HG03108 (cell line): ENCODE data around the gene PNMA1.

ENCODE experiments used
- ATAC-seq: cut with Tn5 transposase; IDR thresholded peaks from one replicate; pipeline ENCODE4 v1.9.1; 2021; ENCODE audit warnings: moderate library complexity; ENCODE audit not compliant: unreplicated experiment

The PNMA1 gene

DNA sequence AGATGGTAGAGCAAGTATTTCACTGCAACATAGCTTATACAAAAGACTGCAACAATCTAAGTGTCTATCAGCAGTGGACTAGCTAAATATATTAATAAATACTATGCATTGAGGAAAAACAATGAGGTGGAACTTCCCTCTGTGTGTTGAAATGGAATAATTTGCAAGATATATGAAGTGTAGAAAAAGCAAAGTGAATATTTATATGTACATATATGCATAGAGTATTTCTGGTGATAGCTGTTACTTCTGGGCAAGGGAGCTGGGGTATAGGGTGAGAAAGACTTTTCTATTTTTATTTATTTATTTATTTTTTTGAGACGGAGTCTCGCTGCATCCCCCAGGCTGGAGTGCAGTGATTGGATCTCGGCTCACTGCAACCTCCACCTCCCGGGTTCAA is 35.5 kb downstream of the PNMA1 start:
- no peak for ATAC-seq

DNA sequence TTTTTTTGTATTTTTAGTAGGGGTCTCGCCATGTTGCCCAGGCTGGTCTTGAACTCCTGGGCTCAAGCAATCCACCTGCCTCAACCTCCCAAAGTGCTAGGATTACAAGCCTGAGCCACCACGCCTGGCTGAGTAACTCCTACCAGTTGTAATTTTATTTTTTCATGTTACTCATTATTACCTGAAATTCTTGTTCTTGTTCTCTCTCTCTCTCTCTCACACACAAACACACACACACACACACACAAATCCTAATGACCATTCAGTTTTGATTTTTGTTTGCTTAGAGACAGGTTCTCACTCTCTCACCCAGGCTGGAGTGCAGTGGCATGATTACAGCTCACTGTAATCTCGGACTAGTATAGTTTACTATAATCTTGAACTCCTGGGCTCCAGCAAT is 39.2 kb downstream of the PNMA1 start:
- no peak for ATAC-seq

DNA sequence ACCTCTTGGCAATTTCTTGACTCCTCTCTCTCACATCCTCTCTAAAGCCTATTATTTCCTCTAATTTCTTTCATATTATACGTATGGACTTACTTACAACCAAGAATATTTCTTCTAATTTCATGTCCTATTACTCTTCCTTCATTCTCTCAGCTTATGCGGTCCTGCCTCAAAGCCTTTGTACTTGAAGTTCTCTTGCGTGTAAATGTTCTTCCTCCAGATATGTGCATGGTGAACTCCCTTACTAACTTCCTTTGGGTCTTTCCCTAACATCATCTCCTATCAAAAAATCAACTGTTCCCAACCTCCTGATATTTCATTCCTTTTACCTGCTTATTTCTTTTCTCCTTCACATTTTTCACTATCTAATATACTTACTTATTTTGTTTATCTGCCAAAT is 46.3 kb downstream of the PNMA1 start:
- ATAC-seq = no peak

DNA sequence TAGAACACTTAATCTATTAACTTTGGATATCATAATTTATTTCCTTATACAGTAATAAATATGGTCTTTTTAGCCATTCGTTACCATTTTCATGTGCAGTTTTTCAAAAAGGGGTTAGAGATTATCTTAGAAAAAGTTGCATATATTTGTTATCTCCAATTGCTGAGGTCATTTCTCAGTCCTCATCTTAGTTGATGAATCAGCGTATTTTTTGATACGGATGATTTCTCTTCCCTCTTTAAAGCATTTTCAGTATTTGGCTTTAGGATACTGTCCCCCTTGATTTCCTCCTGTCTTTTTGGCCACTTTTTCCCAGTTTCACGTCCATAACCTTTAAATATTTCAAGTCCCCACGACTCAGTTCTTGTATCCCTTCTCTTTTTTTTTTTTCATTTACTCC is 47.6 kb downstream of the PNMA1 start:
- ATAC-seq = no peak

DNA sequence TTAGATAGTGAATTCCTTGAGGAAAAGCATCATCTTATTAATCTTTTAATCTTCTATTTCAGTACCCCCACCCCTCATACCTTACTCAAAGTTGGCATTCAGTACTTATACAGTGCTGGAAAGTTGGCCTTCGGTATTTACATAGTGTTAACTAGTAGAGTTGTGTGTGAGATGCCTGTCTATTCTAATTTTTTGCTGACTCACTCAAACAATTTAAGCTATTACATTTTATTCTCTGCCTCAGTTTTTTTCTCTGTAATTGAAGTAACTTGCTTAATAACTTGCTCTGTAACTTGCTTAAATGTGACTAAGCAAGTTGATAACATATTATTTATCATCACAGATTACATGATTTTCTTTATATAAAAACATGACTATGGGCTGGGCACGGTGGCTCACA is 49.1 kb downstream of the PNMA1 start:
- ATAC-seq = no peak

DNA sequence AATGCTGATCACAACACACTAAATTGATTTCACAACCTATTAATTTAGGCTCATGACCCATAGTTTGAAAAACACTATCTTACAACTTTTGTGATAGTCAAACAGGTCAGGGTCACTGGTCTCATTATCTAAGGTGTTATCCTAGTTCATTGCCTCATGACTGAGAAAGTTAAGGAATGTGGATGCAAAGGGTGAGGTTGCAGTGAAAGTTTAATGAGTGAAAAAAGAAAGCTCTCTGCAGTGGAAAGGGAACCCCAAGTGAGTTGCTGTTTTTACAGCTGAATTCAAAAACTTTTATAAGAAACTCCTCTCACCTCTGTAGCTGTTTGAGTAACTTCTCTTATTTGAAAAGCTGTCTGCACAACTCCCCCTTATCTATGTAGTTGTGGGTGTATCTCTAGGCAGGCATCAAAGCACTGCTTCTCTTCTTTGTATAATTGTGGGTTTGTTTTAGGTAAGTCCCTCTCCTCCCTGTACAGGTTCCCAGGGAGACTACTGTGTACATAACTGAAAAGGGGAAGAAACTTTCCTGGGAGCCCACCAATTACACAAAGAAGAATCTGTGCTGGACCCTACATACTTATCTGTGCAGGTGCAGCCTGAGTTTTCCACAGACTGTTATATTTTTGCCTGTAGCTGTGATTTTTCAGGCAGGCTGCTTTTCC is 50.5 kb downstream of the PNMA1 start:
- ATAC-seq = no peak

DNA sequence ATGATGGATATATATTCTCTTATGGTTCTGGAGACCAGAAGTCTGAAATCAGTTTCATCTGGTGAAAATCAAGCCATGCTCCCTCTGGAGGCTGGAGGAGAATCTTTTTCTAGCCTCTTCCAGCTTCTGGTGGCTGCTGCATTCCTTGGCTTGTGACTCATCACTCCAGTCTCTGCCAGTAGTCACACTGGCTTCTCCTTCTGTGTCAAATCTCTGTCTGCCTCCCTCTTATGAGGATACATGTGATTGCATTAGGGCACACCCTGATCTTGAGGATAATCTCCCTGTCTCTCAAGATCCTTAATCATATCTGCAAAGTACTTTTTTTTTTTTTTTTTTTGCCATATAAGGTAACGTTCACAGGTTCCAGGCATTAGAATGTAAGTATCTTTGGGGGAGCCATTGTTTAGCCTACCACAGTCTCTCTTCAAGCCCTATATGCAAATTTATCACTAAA is 51.7 kb downstream of the PNMA1 start:
- ATAC-seq = no peak

DNA sequence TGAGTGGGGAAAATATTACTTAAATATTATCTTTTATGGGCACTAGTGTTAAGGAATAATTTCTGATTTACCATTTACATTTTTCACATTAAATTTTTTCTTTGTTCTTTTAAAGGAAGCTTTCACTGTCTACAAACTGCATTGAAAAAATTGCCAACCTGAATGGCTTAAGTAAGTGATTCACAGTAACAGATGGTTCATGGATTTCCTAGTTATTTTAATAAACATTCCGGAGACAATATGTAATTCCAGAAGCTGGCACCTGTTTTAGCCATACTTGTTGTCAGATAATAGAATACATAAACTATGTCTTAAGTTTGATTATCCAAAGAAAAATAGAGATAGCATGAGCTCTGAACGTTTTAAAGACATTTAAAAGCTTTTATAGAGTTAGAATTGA is 52.3 kb downstream of the PNMA1 start:
- no peak for ATAC-seq
